ENCODE measurements around the gene CAMSAP1.

Gene CAMSAP1

DNA sequence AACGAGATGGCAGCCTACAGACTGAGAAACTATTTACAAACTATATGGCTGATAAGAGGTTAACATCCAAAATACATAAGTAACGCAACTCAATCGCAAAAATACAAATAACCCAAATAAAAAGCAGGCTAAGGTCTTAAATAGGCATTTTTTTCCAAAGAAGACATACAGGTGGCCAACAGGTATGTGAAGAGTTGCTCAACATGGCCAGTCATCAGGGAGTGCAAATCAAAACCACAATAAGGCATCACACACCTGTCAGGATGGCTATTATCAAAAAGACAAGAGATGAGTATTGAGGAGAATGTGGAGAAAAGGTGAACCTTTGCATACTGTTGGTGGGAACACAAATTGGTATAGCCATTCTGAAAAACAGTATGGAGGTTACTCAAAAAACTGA is 73.5 kb downstream of the CAMSAP1 start:
- no peak for ATAC-seq
- TF ChIP-seq, protein P1, sequence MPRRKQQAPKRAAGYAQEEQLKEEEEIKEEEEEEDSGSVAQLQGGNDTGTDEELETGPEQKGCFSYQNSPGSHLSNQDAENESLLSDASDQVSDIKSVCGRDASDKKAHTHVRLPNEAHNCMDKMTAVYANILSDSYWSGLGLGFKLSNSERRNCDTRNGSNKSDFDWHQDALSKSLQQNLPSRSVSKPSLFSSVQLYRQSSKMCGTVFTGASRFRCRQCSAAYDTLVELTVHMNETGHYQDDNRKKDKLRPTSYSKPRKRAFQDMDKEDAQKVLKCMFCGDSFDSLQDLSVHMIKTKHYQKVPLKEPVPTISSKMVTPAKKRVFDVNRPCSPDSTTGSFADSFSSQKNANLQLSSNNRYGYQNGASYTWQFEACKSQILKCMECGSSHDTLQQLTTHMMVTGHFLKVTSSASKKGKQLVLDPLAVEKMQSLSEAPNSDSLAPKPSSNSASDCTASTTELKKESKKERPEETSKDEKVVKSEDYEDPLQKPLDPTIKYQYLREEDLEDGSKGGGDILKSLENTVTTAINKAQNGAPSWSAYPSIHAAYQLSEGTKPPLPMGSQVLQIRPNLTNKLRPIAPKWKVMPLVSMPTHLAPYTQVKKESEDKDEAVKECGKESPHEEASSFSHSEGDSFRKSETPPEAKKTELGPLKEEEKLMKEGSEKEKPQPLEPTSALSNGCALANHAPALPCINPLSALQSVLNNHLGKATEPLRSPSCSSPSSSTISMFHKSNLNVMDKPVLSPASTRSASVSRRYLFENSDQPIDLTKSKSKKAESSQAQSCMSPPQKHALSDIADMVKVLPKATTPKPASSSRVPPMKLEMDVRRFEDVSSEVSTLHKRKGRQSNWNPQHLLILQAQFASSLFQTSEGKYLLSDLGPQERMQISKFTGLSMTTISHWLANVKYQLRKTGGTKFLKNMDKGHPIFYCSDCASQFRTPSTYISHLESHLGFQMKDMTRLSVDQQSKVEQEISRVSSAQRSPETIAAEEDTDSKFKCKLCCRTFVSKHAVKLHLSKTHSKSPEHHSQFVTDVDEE (CRISPR knock-in tag; IDR thresholded peaks at IDR 0.05), result no peak
- TF ChIP-seq, protein P2, sequence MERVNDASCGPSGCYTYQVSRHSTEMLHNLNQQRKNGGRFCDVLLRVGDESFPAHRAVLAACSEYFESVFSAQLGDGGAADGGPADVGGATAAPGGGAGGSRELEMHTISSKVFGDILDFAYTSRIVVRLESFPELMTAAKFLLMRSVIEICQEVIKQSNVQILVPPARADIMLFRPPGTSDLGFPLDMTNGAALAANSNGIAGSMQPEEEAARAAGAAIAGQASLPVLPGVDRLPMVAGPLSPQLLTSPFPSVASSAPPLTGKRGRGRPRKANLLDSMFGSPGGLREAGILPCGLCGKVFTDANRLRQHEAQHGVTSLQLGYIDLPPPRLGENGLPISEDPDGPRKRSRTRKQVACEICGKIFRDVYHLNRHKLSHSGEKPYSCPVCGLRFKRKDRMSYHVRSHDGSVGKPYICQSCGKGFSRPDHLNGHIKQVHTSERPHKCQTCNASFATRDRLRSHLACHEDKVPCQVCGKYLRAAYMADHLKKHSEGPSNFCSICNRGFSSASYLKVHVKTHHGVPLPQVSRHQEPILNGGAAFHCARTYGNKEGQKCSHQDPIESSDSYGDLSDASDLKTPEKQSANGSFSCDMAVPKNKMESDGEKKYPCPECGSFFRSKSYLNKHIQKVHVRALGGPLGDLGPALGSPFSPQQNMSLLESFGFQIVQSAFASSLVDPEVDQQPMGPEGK (CRISPR knock-in tag; IDR thresholded peaks at IDR 0.05; ENCODE audit: borderline replicate concordance), result no peak
- no peak for TF ChIP-seq CSDC2 (CRISPR knock-in tag; IDR thresholded peaks at IDR 0.05)
- no peak for TF ChIP-seq BACH2 (CRISPR knock-in tag; IDR thresholded peaks at IDR 0.05; ENCODE audit: borderline replicate concordance)
- TF ChIP-seq ZNF565 (CRISPR knock-in tag; conservative IDR thresholded peaks at IDR 0.05; ENCODE audit: low read depth), result no peak
- no peak for TF ChIP-seq OSR1 (CRISPR knock-in tag; IDR thresholded peaks at IDR 0.05)
- no peak for TF ChIP-seq TOX (CRISPR knock-in tag; IDR thresholded peaks at IDR 0.05; ENCODE audit: borderline replicate concordance)
- no peak for TF ChIP-seq GLIS3 (CRISPR knock-in tag; IDR thresholded peaks at IDR 0.05)
- no peak for TF ChIP-seq ARNTL (CRISPR knock-in tag; IDR thresholded peaks at IDR 0.05; ENCODE audit: borderline replicate concordance, low read depth)
- no peak for TF ChIP-seq RARB (CRISPR knock-in tag; IDR thresholded peaks at IDR 0.05)
- TF ChIP-seq, protein P3, sequence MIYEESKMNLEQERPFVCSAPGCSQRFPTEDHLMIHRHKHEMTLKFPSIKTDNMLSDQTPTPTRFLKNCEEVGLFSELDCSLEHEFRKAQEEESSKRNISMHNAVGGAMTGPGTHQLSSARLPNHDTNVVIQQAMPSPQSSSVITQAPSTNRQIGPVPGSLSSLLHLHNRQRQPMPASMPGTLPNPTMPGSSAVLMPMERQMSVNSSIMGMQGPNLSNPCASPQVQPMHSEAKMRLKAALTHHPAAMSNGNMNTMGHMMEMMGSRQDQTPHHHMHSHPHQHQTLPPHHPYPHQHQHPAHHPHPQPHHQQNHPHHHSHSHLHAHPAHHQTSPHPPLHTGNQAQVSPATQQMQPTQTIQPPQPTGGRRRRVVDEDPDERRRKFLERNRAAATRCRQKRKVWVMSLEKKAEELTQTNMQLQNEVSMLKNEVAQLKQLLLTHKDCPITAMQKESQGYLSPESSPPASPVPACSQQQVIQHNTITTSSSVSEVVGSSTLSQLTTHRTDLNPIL (CRISPR knock-in tag; IDR thresholded peaks at IDR 0.05; ENCODE audit: low read depth), result no peak
- TF ChIP-seq SNAI2 (CRISPR knock-in tag; IDR thresholded peaks at IDR 0.05), result no peak

DNA sequence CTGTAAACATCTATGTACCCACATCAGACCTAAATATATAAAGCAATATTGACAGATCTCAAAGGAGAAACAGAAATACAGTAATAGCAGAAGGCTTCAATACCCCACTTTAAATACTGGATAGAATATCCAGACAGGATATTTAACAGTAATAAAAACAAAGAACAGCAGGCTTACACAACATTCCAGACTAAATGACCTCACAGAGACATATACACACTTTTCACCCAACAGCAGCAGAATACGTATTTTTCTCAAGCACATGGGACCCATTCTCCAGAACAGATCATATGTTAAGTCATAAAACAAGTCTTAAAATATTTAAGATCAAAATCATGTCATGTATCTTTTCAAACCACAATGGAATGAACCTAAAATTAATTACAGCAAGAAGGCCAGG is 76.8 kb downstream of the CAMSAP1 start:
- TF ChIP-seq ZNF70 (CRISPR knock-in tag; IDR thresholded peaks at IDR 0.05) (no peak), ZFP30 (CRISPR knock-in tag; IDR thresholded peaks at IDR 0.05) (no peak), ZFP3 (CRISPR knock-in tag; IDR thresholded peaks at IDR 0.05) (no peak), ZNF8 (CRISPR knock-in tag; IDR thresholded peaks at IDR 0.05) (no peak), RARB (CRISPR knock-in tag; IDR thresholded peaks at IDR 0.05) (no peak), TOX (CRISPR knock-in tag; IDR thresholded peaks at IDR 0.05; ENCODE audit: borderline replicate concordance) (no peak), ZC3H10 (CRISPR knock-in tag; IDR thresholded peaks at IDR 0.05) (no peak), TCF4 (CRISPR knock-in tag; IDR thresholded peaks at IDR 0.05; ENCODE audit: borderline replicate concordance) (no peak), GLIS3 (CRISPR knock-in tag; IDR thresholded peaks at IDR 0.05) (no peak), OSR1 (CRISPR knock-in tag; IDR thresholded peaks at IDR 0.05) (no peak), ESRRG (CRISPR knock-in tag; IDR thresholded peaks at IDR 0.05) (no peak), CSDC2 (CRISPR knock-in tag; IDR thresholded peaks at IDR 0.05) (no peak)
- TF ChIP-seq, protein P4, sequence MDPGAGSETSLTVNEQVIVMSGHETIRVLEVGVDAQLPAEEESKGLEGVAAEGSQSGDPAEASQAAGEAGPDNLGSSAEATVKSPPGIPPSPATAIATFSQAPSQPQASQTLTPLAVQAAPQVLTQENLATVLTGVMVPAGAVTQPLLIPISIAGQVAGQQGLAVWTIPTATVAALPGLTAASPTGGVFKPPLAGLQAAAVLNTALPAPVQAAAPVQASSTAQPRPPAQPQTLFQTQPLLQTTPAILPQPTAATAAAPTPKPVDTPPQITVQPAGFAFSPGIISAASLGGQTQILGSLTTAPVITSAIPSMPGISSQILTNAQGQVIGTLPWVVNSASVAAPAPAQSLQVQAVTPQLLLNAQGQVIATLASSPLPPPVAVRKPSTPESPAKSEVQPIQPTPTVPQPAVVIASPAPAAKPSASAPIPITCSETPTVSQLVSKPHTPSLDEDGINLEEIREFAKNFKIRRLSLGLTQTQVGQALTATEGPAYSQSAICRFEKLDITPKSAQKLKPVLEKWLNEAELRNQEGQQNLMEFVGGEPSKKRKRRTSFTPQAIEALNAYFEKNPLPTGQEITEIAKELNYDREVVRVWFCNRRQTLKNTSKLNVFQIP (CRISPR knock-in tag; IDR thresholded peaks at IDR 0.05; ENCODE audit: borderline replicate concordance, low read depth), result no peak
- TF ChIP-seq, protein P1 (CRISPR knock-in tag; IDR thresholded peaks at IDR 0.05), result no peak
- no peak for ATAC-seq

DNA sequence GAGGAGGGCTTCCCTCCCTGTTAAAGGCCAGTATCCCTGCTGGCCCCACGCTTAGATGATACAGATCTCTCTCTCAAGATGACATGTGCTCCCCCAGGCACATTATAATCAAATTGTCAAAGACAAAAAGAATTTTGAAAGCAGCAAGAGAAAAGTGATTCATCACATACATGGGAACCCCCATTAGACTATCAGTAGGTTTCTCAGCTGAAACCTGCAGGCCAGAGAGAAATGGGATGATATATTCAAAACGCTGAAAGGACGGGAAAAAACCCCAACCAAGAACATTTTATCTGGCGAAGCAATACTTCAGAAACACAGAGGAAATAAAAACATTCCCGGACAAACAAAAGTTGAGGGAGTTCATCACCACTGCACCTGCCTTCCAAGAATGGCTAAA is 78.7 kb downstream of the CAMSAP1 start:
- no peak for ATAC-seq
- TF ChIP-seq ISL1 (CRISPR knock-in tag; IDR thresholded peaks at IDR 0.05) (no peak), ESRRG (CRISPR knock-in tag; IDR thresholded peaks at IDR 0.05) (no peak), BACH2 (CRISPR knock-in tag; IDR thresholded peaks at IDR 0.05; ENCODE audit: borderline replicate concordance) (no peak), ARNTL (CRISPR knock-in tag; IDR thresholded peaks at IDR 0.05; ENCODE audit: borderline replicate concordance, low read depth) (no peak), ZNF8 (CRISPR knock-in tag; IDR thresholded peaks at IDR 0.05) (no peak), ZFP3 (CRISPR knock-in tag; IDR thresholded peaks at IDR 0.05) (no peak), GLIS3 (CRISPR knock-in tag; IDR thresholded peaks at IDR 0.05) (no peak), ZC3H10 (CRISPR knock-in tag; IDR thresholded peaks at IDR 0.05) (no peak), ZNF70 (CRISPR knock-in tag; IDR thresholded peaks at IDR 0.05) (no peak), CSDC2 (CRISPR knock-in tag; IDR thresholded peaks at IDR 0.05) (no peak)
- TF ChIP-seq, protein P2 (CRISPR knock-in tag; IDR thresholded peaks at IDR 0.05; ENCODE audit: borderline replicate concordance), result no peak
- TF ChIP-seq, protein P3 (CRISPR knock-in tag; IDR thresholded peaks at IDR 0.05; ENCODE audit: low read depth), result no peak

Data from SK-N-SH treated with all-trans-retinoic acid at 6 μM for 48 hours (cell line).